GM23338 (cell line): ENCODE data around the gene DDX49. TPM values are rescaled to one million over a fixed set of nuclear protein-coding genes. Genes with fewer than 3 reads are reported as not detected.

Source experiments
- ATAC-seq: fragments of 200-7000 bp; cut with Tn5 transposase; 3 replicates; pipeline ENCODE4 v1.9.1; 2020
- DNase-seq: peaks from one replicate; pipeline ENCODE4 v3.0.0-alpha.2; 2015; ENCODE audit warnings: low spot score
- H2AFZ ChIP-seq: fragments of 200-600 bp; sonication (generic); 2 replicates; pipeline ENCODE4 v1.8.0; 2016; ENCODE audit warnings: antibody characterized with exemption, mild to moderate bottlenecking, moderate library complexity
- H3F3A ChIP-seq: fragments of 200-600 bp; sonication (generic); replicated peaks from 2 replicates; pipeline ENCODE4 v1.8.0; 2017; ENCODE audit warnings: antibody characterized with exemption, mixed run types, low read depth
- H3K27ac ChIP-seq: fragments of 200-600 bp; sonication (generic); 2 replicates; pipeline ENCODE4 v1.6.1; 2016; ENCODE audit warnings: low read depth
- H3K27me3 ChIP-seq: fragments of 200-600 bp; sonication (generic); 2 replicates; pipeline ENCODE4 v1.8.0; 2016; ENCODE audit warnings: mild to moderate bottlenecking, mixed run types, moderate library complexity; ENCODE audit not compliant: insufficient read depth
- H3K36me3 ChIP-seq: fragments of 200-600 bp; sonication (generic); 2 replicates; pipeline ENCODE4 v1.8.0; 2016; ENCODE audit warnings: mild to moderate bottlenecking; ENCODE audit not compliant: insufficient read depth
- H3K4me1 ChIP-seq: fragments of 200-600 bp; sonication (generic); 2 replicates; pipeline ENCODE4 v1.8.0; 2016; ENCODE audit warnings: mild to moderate bottlenecking, moderate library complexity; ENCODE audit not compliant: insufficient read depth
- H3K4me2 ChIP-seq: fragments of 200-600 bp; sonication (generic); 2 replicates; pipeline ENCODE4 v1.7.1; 2017; ENCODE audit warnings: mixed run types
- H3K4me3 ChIP-seq: fragments of 200-600 bp; sonication (generic); 2 replicates; pipeline ENCODE4 v1.6.1; 2016; ENCODE audit warnings: mixed run types
- H3K79me2 ChIP-seq: fragments of 200-600 bp; sonication (generic); replicated peaks from 2 replicates; pipeline ENCODE4 v1.8.0; 2017; ENCODE audit warnings: mild to moderate bottlenecking; ENCODE audit not compliant: insufficient read depth
- H3K9me2 ChIP-seq: fragments of 200-600 bp; sonication (generic); 2 replicates; pipeline ENCODE4 v1.8.0; 2017; ENCODE audit not compliant: insufficient read depth
- H4K20me1 ChIP-seq: fragments of 200-600 bp; sonication (generic); replicated peaks from 2 replicates; pipeline ENCODE4 v1.8.0; 2017; ENCODE audit warnings: mild to moderate bottlenecking; ENCODE audit not compliant: insufficient read depth
- H3K27ac Mint-ChIP-seq: 2 replicates; pipeline ENCODE4 v1.8.0; 2020; ENCODE audit warnings: inconsistent platforms, mild to moderate bottlenecking, moderate library complexity, mixed read lengths
- H3K27me3 Mint-ChIP-seq: 3 replicates; pipeline ENCODE4 v1.8.0; 2022; ENCODE audit warnings: low read depth, mild to moderate bottlenecking, moderate library complexity, mixed read lengths, inconsistent platforms; ENCODE audit not compliant: insufficient read depth, poor library complexity
- H3K36me3 Mint-ChIP-seq: 3 replicates; pipeline ENCODE4 v1.8.0; 2021; ENCODE audit warnings: low read depth, mild to moderate bottlenecking, inconsistent platforms, moderate library complexity, mixed read lengths
- H3K4me1 Mint-ChIP-seq: 3 replicates; pipeline ENCODE4 v1.8.0; 2020; ENCODE audit warnings: mild to moderate bottlenecking, inconsistent platforms, mixed read lengths
- H3K4me3 Mint-ChIP-seq: 3 replicates; pipeline ENCODE4 v1.8.0; 2021; ENCODE audit warnings: moderate library complexity, mild to moderate bottlenecking, inconsistent platforms, mixed read lengths
- H3K9me3 Mint-ChIP-seq: 3 replicates; pipeline ENCODE4 v1.8.0; 2020; ENCODE audit warnings: moderate library complexity, mild to moderate bottlenecking, inconsistent platforms, mixed read lengths
- CTCF ChIP-seq, 2 experiments: fragments of 200-600 bp in 1 of 2; sonication (generic) in 1 of 2; conservative IDR thresholded peaks; 2 replicates each; pipeline versions ENCODE4 v1.5.1 to v1.6.1; 2016 to 2017; ENCODE audit warnings: antibody characterized with exemption in 2 of 2, low read depth in 2 of 2, mild to moderate bottlenecking in 2 of 2, moderate library complexity in 1 of 2
- ETS1 ChIP-seq: IDR thresholded peaks from 2 replicates; pipeline ENCODE4 v1.6.1; 2016; ENCODE audit warnings: antibody characterized with exemption
- EZH2 ChIP-seq: fragments of 200-600 bp; sonication (generic); IDR thresholded peaks from one replicate; pipeline ENCODE4 v1.8.0; 2017; ENCODE audit warnings: antibody characterized with exemption, mild to moderate bottlenecking, low read depth; ENCODE audit not compliant: unreplicated experiment
- EZH2phosphoT487 ChIP-seq: fragments of 200-600 bp; sonication (generic); IDR thresholded peaks from one replicate; pipeline ENCODE4 v1.8.1; 2018; ENCODE audit warnings: antibody characterized with exemption; ENCODE audit not compliant: unreplicated experiment
- JUNB ChIP-seq: IDR thresholded peaks from one replicate; pipeline ENCODE4 v1.6.1; 2016; ENCODE audit warnings: antibody characterized with exemption; ENCODE audit not compliant: unreplicated experiment
- NANOG ChIP-seq: IDR thresholded peaks from 2 replicates; pipeline ENCODE4 v1.6.1; 2016; ENCODE audit warnings: antibody characterized with exemption, borderline replicate concordance
- REST ChIP-seq: IDR thresholded peaks from one replicate; pipeline ENCODE4 v1.6.1; 2018; ENCODE audit warnings: antibody characterized with exemption; ENCODE audit not compliant: unreplicated experiment
- STAT1 ChIP-seq: IDR thresholded peaks from one replicate; pipeline ENCODE4 v1.6.1; 2016; ENCODE audit warnings: antibody characterized with exemption; ENCODE audit not compliant: unreplicated experiment
- ZNF331 ChIP-seq: fragments of 250-450 bp; sonication (Bioruptor Pico); IDR thresholded peaks from 2 replicates; pipeline ENCODE4 v1.5.0; 2020; ENCODE audit warnings: low read depth, mild to moderate bottlenecking, moderate library complexity
- ZNF462 ChIP-seq: fragments of 250-450 bp; sonication (Bioruptor Pico); IDR thresholded peaks from 2 replicates; pipeline ENCODE4 v1.5.0; 2020; ENCODE audit warnings: mild to moderate bottlenecking, moderate library complexity
- polyA plus RNA-seq: library from polyadenylated mRNA; unstranded; fragments of >200 nt; fragmentation: Nextera tagmentation; extraction: Ambion mirVana; gene quantifications from 2 replicates; pipeline ENCODE4 v1.2.1, GENCODE V29; 2016
- total RNA-seq: library from RNA; depleted of rRNA; stranded (reverse); fragments of >200 nt; shearing (Covaris generic); gene quantifications from 2 replicates; pipeline ENCODE4 v1.2.3, GENCODE V29; 2014

DDX49 gene
- total and polyA plus RNA-seq, 2 experiments from 2014 or later, result 40.2 to 75.3 TPM

- no peak for TF ChIP-seq ZNF462
Measured at GRCh38 chr19:18900700-18901481, 18.6 kb upstream of the DDX49 start (continued).

GRCh38 chr19:18901491-18901890 is 18.0 kb upstream of the DDX49 start:
- no peak overlapping the region for H3K27ac ChIP-seq
- no peak for ATAC-seq
- H3K27me3 ChIP-seq, result peaks cover 14% of the 10 kb centered on the region
- H3K4me1 ChIP-seq, result no peaks in the 10 kb centered on the region
- H3K4me1 Mint-ChIP-seq, result no peaks in the 10 kb centered on the region
- H3K27ac Mint-ChIP-seq, result no peak overlapping the region
- peaks cover 17% of the 10 kb centered on the region for H3K27me3 Mint-ChIP-seq
- no peaks in the 10 kb centered on the region for H3K79me2 ChIP-seq
- H3K9me2 ChIP-seq, result no peaks in the 10 kb centered on the region
- no peaks in the 10 kb centered on the region; the same call in 1 of the 2 replicates for H4K20me1 ChIP-seq
- H3K4me2 ChIP-seq, result no peak overlapping the region
- peaks cover 2% of the 10 kb centered on the region; the same call in 1 of the 2 replicates for H3F3A ChIP-seq
- no peaks in the 10 kb centered on the region for H3K9me3 Mint-ChIP-seq
- no peaks in the 10 kb centered on the region for H3K36me3 ChIP-seq
- no peak overlapping the region for H3K4me3 Mint-ChIP-seq
- H2AFZ ChIP-seq, result no peak overlapping the region
- no peak for DNase-seq
- peaks cover 9% of the 10 kb centered on the region for H3K36me3 Mint-ChIP-seq
- H3K4me3 ChIP-seq, result no peak overlapping the region
- TF ChIP-seq NANOG, result no peak
- no peak for TF ChIP-seq STAT1
- no peak for TF ChIP-seq EZH2phosphoT487
- TF ChIP-seq EZH2, result no peak
- TF ChIP-seq JUNB, result no peak
- no peak for TF ChIP-seq CTCF (conservative IDR thresholded peaks at IDR 0.05; ENCODE audit: low read depth in 2 of 2)
- no peak for TF ChIP-seq ZNF331
- TF ChIP-seq REST, result no peak
- TF ChIP-seq ETS1, result no peak
